GM06990 (cell line): ENCODE results near the gene CYSLTR1.

Experiments
- DNase-seq: peaks from one replicate; pipeline ENCODE4 v3.0.0-alpha.2; 2011; ENCODE audit not compliant: insufficient read length; ENCODE audit errors: extremely low read depth
- H3K27me3 ChIP-seq: replicated peaks from 2 replicates; pipeline ENCODE4 v1.6.0; 2011; ENCODE audit warnings: low read length; ENCODE audit not compliant: control insufficient read depth, insufficient read depth
- H3K36me3 ChIP-seq: 2 replicates; pipeline ENCODE4 v1.5.1; 2011; ENCODE audit warnings: low read length; ENCODE audit not compliant: control insufficient read depth, insufficient read depth
- H3K4me3 ChIP-seq: replicated peaks from 2 replicates; pipeline ENCODE4 v1.5.1; 2011; ENCODE audit warnings: low read depth, mild to moderate bottlenecking, control low read depth, low read length
- TF ChIP-seq, protein P1 (sequence below): IDR thresholded peaks from 2 replicates; pipeline ENCODE4 v1.5.1; 2011; ENCODE audit warnings: low read length, control low read depth, mild to moderate bottlenecking, inconsistent platforms; ENCODE audit not compliant: insufficient read depth, poor library complexity, severe bottlenecking

Gene CYSLTR1

DNA sequence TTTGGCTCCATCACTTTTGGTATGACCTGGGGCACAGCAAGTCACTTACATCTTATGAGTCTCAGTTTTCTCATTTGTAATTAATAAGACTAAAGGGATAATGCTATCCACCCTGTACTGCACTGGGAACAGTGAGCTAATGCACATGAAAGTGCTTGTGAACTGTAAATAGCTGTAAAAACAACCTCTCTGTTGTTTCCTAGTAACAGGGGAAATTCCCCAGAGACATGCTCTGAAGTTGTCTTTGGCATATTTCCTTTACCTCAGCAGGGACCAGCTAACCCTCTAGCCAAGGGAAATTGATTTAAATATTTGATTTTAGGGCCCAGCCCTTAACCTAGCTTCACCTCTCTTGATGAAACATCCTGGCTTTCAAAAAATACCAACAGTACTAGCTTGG lies 6.1 kb upstream of the CYSLTR1 start:
- DNase-seq: peak; percentile 42
- H3K36me3 ChIP-seq: no peaks in the 10 kb centered on the region
- H3K27me3 ChIP-seq: no peaks in the 10 kb centered on the region
- H3K4me3 ChIP-seq: no peak overlapping the region
- TF ChIP-seq, protein P1, sequence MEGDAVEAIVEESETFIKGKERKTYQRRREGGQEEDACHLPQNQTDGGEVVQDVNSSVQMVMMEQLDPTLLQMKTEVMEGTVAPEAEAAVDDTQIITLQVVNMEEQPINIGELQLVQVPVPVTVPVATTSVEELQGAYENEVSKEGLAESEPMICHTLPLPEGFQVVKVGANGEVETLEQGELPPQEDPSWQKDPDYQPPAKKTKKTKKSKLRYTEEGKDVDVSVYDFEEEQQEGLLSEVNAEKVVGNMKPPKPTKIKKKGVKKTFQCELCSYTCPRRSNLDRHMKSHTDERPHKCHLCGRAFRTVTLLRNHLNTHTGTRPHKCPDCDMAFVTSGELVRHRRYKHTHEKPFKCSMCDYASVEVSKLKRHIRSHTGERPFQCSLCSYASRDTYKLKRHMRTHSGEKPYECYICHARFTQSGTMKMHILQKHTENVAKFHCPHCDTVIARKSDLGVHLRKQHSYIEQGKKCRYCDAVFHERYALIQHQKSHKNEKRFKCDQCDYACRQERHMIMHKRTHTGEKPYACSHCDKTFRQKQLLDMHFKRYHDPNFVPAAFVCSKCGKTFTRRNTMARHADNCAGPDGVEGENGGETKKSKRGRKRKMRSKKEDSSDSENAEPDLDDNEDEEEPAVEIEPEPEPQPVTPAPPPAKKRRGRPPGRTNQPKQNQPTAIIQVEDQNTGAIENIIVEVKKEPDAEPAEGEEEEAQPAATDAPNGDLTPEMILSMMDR: no peak

DNA sequence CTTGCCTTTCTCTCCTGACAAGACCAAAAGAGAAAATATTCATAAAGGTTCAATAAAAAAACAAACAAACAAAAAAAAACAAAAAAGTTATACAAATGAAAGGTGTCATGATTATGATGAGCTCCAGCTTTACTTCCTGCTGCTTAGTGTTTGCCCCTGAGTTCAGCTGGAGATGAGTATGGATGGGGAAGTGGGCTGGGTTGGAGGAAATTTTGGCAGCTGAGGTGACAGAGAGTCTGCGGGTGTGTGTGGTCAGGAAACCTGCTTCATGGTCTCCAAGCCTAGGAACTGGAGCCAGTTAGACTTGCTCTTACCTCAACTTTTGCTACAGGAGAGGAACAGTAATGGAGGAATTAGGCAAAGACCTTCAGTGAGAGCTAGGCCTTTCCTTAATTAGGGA lies 4.3 kb upstream of the CYSLTR1 start:
- DNase-seq: no peak
- H3K36me3 ChIP-seq: no peaks in the 10 kb centered on the region
- no peak overlapping the region for H3K4me3 ChIP-seq
- no peaks in the 10 kb centered on the region for H3K27me3 ChIP-seq
- TF ChIP-seq, protein P1: no peak

DNA sequence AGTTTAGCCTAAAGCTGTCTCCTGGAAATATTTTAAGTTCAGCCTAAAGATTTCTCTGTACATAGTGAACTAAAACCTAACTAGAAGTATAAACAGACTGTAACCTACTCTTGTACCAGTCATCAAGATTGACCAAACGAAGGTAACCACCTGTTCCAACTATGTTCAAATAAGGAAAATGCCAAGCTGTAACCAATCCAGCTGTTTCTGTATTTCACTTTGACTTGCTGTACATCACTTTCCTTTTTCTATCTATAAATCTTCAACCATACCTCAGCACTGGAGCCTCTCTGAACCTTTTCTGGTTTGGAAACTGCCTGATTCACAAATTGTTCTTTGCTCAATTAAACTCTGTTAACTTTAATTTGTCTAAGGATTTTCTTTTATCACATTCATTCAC lies 3.1 kb upstream of the CYSLTR1 start:
- TF ChIP-seq, protein P1: no peak
- no peaks in the 10 kb centered on the region for H3K27me3 ChIP-seq
- no peaks in the 10 kb centered on the region for H3K36me3 ChIP-seq
- H3K4me3 ChIP-seq: no peak overlapping the region
- peak; percentile 30 for DNase-seq

DNA sequence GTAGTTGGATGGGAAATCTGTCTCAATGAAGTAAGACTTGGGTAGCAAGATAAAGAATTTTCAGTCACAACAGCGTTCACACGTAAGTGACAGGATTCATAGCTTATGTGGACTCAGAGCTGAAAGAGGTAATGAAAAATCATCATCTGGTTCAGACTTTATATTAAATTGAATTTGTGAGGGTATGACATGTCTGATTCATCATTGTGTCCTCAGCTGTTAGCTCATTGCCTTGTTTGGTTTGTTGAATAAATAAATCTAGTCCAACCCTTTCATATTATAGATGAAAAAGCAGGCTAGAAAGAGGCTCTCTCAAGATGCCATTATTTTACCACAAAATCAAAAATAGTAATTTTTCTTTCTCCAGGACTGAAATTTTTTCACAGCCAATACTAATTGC lies 2.7 kb upstream of the CYSLTR1 start:
- no peak for DNase-seq
- Histone ChIP-seq H3K36me3 (no peaks in the 10 kb centered on the region), H3K4me3 (no peak overlapping the region), H3K27me3 (no peaks in the 10 kb centered on the region)
- TF ChIP-seq, protein P1: no peak

DNA sequence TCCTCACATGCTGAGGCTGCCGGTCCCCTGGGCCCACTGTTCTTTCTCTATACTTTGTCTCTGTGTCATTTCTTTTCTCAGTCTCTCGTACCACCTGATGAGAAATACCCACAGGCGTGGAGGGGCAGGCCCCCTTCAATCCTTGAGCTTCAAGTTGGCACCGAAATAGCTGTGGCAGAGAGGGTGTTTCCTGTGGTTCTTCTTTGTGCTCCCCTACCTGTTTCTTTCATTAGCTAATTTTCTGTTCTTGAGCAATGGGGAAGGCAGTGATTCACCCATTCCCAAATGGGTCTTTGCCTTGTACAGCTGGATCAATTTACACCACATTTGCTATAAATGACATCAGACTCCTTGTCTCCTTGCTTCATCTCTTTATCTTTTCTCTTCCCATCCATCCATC lies 2.1 kb upstream of the CYSLTR1 start:
- Histone ChIP-seq H3K36me3 (no peaks in the 10 kb centered on the region), H3K27me3 (no peaks in the 10 kb centered on the region), H3K4me3 (no peak overlapping the region)
- TF ChIP-seq, protein P1: no peak
- DNase-seq: no peak

DNA sequence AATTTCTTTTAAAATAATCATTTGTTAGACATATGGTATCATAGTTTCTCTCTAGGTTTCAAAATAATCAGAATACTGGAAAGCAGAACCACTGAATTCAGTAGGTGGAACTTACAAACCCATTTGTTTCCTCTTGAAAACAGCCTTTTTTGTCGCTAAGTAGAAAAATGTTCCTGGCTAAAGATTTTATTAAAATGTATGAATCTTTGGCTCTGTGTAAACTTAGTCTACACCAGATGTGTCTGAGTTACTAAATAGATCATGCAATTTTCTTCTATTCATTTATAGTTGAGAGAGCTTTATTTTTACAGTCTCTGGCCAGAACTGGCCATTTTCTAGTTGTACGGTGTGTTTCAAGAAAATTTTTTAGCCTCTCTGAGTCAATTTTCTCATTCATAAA lies 1.0 kb downstream of the CYSLTR1 start:
- TF ChIP-seq, protein P1: no peak
- Histone ChIP-seq H3K36me3 (no peaks in the 10 kb centered on the region), H3K4me3 (peak overlapping the region; percentile 59), H3K27me3 (no peaks in the 10 kb centered on the region)
- DNase-seq: no peak
